Hindlimb muscle (tissue), 1 donor: Measurements from ENCODE around the gene MICAL2. TPM values are rescaled to one million over a fixed set of nuclear protein-coding genes. Genes with fewer than 3 reads are reported as not detected.

Experiments
- DNase-seq: peaks from one replicate; pipeline ENCODE4 v3.0.0-alpha.2; 2013
- polyA plus RNA-seq: library from polyadenylated mRNA; unstranded; fragments of 120-200 nt; gene quantifications from one replicate; pipeline ENCODE4 v1.2.1, GENCODE V29; 2013; ENCODE audit not compliant: insufficient read length

Gene MICAL2
- polyA plus RNA-seq, 1 donor: 20.3 TPM

GRCh38 chr11:12190511-12190910 lies 80.1 kb downstream of the MICAL2 start:
- no peak for DNase-seq

DNA sequence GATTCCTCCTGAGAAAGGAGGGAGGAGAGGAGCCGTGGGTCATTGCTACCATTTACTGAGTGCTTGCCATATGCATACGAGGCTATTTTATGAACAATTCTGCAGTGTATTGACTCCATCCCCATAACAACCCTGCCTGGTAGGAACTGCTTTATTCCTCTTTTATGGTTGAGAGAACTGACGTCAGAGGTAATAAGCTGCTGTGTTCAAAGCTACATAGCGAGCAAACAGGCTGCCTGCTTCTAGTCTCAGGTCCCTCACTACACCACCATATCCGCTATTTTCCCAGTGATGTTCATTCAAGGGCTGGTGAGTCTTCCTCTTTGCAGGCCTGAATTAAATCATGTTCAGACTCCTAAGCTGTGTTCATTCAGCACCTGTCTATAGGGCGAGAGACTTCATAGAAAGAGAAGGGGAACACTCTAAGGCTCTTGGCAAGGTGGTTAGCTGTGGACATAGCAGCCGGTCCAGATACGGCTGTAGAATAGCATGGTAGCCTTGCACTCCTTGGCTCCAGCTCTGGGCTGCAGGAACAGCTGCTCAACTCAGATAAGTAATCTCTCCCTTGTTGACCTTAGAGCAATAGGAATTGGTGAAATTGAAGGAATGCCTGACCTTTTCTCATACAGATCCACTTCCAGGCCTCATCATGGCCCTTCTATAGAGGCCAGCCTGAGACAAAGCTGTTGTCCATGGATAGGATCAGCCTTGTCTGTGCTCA lies 82.6 kb downstream of the MICAL2 start:
- DNase-seq: no peak

DNA sequence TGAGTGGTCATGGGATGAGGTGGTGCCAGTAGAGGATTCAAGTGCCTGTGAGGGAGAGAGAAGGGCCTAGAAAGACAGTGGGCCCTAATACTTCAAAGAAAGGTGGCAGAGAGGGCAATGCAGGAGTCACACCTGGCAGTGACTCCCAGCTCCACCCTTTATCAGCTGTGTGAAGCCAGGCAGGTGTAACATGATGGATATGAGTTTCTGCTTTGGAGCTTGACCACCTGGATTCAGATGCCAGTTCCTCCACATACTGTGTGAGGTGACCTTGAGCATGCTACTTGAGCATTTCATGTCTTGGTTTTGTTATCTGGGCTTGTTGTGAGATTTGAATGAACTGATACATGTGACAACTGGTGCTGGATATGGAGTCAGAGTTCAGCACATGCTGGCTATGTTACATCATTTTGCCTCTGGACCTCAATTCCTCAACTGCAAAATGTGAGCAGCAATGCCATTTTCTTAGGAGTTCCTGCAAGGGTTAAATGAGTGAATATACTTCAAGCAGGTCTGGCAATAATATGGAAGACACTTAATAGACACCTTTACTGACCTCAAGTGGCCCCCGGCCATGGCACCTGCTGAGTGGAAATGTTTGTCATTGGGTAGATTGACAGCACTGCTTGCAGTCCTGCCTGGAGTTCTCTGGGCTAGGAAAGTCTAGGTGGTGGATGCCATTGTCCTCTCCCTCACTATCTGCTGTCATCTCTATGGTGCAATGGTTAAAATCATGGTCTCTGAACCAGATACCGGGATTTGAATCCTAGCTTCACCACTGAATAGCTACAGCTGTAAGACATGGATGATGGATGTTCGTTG lies 83.3 kb downstream of the MICAL2 start:
- DNase-seq: no peak

- DNase-seq: no peak
Observed at GRCh38 chr11:12195768-12196167, 85.4 kb downstream of the MICAL2 start.

DNA sequence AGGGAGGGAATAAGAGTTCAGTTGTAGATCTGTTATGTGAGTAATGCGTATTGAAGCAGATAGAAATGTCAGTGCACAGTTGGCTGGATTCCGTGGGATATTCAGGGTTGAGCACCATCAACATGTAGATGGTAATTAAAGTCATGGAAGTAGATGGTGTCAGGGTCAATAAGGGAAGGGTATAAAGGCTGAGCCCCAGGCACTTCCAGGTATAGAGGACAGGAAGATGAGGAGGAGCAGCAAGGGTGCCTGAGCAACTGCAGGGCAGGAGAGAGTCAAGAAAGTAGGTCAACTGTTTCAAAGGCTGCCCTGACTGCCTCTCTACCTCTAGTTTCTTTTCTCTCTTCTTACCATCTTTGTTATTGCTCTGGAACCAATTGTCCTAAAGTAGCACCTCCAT lies 85.9 kb downstream of the MICAL2 start:
- no peak for DNase-seq

- DNase-seq: no peak
Observed at GRCh38 chr11:12196872-12197271, 86.5 kb downstream of the MICAL2 start.

DNA sequence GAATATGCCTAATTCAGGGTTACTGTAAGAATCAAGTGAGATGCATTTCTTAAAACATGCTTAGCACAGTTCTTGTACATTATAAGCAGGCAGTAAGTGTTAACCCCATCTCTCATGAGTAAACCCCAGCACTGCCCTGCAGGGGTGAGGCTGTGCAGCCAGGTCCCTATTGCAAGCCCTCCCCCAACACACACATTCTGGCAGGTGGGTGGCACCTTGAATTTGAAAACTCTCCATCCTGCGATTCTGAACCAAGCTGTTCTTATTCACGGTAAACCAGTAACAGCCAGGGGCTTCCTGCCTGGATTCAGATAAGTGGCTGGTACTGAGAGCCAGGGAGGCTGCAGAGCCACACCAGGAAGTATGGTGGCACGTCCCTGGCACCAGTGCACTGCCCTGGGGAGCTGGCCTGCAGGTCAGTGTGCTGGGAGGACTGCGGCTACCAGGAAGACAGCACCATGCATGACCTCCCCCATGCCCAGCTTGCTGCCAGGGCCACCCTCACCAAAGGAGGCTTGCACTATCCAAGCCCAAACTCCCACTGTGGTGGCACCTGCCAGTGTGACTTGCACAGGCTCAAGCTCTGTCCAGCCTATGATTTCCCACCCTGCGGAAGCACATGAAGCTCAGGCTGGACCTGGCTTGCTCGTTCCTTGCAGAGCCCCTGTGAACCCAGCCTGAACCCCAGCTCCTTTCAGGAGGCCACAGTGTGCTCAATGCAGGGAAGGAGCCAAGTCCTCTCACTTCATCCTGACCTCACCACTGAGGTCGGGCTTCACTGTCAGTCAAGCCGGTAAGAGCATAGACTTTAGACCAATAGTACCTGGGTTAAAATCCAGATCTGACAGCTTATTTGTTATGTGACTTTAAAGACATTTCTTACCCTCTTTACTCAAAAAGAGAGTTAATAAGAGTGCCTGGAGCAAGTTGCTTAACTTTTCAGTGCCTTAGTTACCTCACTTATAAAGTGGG lies 88.1 kb downstream of the MICAL2 start:
- no peak for DNase-seq

DNA sequence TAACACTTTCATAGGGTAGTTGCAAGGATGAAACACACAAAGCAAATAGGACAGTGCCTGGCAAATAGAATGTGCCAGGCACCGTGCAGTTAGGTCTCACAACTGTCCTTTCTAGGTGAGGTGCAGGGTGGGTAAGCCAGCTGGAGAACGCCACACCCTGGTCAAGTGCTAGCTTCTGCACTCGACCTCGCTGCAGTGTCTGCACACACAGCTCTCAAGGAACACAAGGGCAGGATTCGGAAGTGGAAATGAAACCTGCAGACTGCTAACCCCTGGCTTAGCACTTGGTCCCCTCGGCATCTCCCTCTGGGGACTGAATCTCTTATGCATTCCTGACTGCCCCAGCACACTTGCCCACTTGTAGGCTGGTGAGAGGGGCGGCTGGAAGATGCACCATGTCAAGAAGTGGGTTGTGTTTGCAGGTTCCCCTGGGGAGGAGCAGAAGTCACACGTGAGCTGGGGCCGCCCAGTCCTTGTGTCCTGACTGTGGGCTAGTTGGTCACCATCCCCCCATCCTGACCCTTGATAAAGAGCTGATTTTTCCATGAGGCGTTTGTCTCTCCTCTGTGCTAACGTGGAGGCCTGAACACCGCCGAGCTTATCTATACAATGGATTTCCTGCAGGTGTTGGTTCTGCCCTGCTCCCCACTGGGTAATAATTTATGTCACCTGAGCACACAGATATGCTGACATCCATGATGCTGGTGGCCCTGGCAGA lies 89.0 kb downstream of the MICAL2 start:
- no peak for DNase-seq

DNA sequence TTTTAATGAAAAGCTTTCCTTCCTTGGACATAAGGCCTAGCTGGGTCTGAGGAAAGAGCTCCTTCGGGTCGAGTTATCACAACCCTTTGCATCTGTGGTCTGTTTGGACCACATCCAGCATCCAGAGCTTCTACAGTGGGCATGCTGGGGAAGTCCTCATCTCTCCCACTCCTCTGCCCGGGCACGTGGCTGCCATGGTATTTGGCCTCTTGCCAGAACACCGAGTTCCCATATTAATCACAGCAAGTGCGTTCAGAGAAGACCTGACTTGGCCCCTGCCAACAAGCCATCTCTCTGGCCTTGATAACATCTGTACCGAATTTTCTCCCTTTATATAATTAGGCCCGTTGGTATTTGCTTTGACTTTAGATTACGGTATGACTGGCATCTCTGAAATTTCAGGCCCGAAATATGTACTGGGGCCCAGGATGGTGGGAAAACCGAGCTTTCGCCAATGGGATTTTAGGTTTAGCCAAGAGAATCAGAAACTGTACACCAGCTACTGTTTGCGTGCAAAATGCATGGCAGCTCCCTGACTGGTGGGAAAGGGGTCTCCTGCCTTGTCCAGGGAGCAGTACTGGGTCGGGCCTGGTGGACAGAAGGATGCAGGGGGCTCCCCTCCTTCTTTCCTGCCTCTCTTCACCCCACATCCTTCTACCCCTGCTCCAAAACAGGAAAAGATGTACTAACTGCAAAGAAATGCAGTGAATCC lies 90.0 kb downstream of the MICAL2 start:
- no peak for DNase-seq

DNA sequence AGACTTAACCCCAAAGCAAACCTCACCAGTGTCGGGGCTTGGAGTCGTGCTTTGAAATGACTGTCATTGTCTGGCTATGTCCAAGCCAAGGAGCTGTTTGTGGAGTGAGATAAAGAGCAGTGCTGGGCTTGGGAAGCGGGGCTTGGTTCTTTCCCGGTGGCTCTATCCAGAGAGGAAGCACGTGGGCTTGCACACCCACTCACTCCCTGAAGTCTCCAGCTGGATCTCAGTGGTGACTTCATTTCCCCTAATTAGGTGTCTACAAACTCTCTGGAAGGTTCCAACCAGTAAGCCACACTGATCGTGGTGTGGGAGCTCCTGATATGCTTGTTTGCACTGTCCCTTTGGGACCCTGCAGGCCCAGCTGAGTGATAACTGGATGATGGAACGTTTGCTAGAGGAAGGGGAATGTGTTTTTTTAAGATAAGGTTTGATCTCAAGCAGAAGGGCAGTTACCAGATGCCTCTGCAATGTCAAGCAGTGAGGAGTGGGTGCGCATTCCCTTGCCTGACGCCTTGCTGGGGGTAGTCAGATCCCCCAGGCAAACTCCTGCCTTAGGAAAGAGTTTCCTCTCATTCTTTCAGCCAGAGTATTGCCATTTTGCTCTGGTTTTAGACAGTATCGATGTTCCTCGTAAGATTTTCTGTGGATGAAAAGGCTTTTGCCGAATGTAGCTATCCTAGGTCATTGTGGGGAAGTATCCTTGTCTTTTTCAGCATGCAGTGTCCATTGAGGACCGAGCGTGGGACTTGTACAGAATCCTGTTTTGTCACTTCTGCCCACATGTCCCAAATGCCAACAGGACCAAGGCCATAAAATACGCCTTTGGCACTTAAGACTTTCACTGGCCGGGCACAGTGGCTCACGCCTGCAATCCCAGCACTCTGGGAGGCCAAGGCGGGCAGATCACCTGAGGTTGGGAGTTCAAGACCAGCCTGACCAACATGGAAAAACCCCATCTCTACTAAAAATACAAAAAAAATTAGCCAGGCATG lies 90.9 kb downstream of the MICAL2 start:
- DNase-seq: no peak

DNA sequence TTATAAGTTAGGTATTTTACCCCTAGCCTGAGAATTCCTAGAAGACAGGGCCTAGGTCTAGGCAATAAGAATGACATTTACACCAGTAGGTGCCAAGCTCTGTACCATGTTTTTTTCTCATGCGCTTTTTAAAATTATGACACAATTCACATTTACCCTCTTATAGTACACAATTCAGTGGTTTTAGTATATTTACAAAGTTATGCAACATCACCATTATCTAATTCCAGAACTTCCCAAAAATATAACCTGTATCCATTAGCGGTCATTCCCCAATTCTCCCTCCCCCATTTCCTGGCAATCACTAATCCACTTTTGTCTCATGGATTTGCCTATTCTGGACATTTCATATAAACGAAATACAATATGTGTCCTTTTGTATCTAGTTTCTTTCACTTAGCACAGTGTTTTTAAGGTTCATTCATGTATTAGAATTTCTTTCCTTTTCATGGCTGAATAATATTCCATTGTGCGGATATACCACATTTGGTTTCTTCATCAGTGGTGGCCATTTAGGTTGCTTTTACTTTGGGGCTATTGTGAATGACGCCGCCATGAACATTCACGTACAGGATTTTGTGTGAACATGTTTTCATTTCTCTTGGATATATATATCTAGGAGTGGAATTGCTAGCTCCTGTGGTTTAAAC lies 92.4 kb downstream of the MICAL2 start:
- DNase-seq: no peak

DNA sequence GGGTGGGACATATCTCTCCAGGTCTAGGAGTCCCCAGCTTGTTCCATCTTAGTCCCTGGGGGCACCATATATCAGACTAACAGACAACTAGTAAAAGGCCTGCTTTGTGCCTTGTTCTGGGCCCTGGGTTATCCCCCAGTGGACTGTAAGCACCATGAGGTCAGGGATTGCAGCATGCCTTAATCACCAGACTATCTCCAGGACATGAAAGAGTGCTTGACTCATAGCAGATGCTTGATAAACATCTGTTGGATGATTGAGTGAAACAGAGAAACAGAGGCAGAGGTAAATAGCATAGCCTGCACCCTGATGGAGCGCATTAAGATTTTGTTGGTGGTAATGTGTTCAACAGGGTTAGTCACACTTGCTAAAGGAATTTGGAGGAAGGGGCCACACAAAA lies 94.1 kb downstream of the MICAL2 start:
- no peak for DNase-seq

DNA sequence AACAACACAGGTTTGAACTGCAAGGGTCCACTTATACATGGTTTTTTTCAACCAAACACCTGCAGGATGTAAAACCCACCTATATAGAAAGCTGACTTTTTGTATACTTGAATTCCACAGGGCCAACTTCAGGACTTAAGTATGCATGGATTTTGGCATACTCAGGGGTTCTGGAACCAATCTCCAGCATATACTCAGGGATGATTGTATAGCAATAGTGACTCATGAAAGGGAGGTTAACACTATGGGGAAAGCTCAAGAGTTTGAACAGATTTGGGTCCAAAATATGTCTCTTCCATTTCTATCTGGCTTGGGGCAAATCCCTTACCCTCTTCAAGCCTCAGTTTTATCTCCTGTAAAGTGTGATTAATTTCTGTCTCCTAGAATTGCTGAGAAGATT lies 94.9 kb downstream of the MICAL2 start:
- DNase-seq: no peak

DNA sequence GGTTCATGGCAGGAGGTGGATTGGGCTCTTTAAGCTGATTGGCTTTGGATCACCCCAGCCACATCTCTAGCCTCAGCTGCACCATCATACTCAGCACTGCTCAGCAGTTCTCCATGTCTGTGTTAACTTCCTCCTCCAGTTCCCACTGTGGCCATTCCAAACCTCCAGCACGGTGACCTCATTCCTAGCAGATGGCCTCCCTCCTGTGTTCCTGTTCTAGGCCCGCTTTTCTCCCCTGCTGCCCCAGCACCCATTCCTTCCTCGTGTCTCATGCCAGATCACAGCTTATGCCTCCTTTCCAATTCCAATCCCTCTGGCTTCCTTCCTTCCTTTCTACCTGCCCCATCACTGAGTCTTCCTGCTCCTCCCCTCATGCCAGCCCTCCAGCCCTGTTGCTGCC lies 96.1 kb downstream of the MICAL2 start:
- no peak for DNase-seq

- no peak for DNase-seq
Observed at GRCh38 chr11:12207384-12208150, 97.2 kb downstream of the MICAL2 start.

GRCh38 chr11:12209096-12209495 lies 98.7 kb downstream of the MICAL2 start:
- no peak for DNase-seq

- no peak for DNase-seq
Observed at GRCh38 chr11:12210200-12210599, 99.8 kb downstream of the MICAL2 start.

- DNase-seq: no peak
Observed at GRCh38 chr11:12211331-12212065, 101.1 kb downstream of the MICAL2 start.
